Measurements from ENCODE around the gene MTMR8. TPM values are rescaled to one million over a fixed set of nuclear protein-coding genes. Genes with fewer than 3 reads are reported as not detected.

Gene MTMR8
- polyA plus RNA-seq, 1 donor (not counting 4 experiments of a cell fraction or from before 2014, with no cell fraction given), result 1.1 TPM

DNA sequence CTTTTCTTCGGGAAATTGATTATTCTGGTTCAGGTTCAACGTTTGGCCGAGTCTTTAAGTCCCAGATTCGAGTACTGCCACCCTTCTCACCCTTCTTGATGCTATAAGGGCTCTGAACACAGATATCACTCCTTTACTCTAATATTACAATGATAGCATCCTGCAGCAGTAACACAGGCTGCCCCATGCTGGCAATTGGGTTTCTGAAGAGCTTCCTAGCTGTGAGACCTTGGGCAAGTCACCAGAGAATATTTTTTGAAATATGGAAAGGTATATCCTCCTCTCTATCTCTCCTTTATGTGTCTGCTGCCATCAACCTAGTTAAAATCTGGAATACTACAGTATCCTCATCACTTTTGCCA lies 297 bp upstream of the MTMR8 start:
- Histone ChIP-seq H3K27ac (ENCODE audit: control insufficient read depth, insufficient read depth, low read length) (no peak overlapping the region), H3K36me3 (ENCODE audit: control insufficient read depth in 2 of 2, extremely low read depth in 1 of 2, insufficient read depth in 2 of 2, low read length in 2 of 2) (no peaks in the 10 kb centered on the region)
- dilution Hi-C loops (cut with MboI; ENCODE audit: extremely low pct_ligation_motif_present, low sequenced_read_pairs), result no loop called here

DNA sequence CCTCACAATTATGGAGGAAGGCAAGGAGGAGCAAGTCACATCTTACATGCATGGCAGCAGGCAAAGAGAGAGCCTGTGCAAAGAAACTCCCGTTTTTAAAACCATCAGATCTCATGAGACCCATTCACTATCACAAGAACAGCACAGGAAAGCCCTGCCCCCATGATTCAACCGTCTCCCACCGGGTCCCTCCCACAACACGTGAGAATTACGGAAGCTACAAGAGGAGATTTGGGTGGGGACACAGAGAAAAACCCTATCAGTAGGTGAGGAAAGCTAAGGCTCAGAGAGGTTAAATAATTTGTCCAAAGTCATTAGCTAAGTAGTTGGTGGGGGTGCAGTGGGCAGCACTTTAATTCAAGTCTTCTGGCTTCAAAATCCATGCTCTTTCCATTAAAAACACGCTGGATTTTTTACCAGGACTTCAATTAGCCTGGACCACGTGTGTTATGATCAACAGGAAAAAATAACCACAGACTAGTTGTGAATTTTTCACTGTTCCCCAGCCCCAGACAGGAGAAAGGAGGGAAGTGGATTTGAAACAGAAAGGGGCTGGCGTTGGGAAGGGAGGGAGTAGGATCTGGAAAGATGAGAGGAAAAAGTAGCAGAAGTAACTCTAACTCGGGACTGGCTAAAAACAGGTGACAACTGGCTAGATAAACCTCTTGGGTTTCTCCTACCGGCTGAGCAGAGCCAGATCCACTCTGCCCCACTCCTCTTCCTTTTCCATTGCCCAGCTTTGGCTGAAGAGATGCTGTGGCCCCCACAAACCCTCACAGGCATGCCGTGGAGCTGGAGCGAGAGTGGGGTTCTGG lies 986 bp downstream of the MTMR8 start:
- no peaks in the 10 kb centered on the region for H3K9me1 ChIP-seq (ENCODE audit: control insufficient read depth, extremely low read depth, insufficient read depth, low read length)
- peak overlapping the region; percentile 30 for H3K9ac ChIP-seq (ENCODE audit: control insufficient read depth, extremely low read depth, insufficient read depth, low read length)
- FAIRE-seq (no peak), DNase-seq (ENCODE audit: low read depth, low spot score) (no peak)
- peak overlapping the region; percentile 90 for H2AFZ ChIP-seq (ENCODE audit: control insufficient read depth, low read length)
- H3K79me2 ChIP-seq (ENCODE audit: control insufficient read depth, insufficient read depth, low read length), result no peaks in the 10 kb centered on the region
- H3K36me3 ChIP-seq (ENCODE audit: control insufficient read depth in 2 of 2, extremely low read depth in 1 of 2, insufficient read depth in 2 of 2, low read length in 2 of 2), result no peaks in the 10 kb centered on the region
- no peaks in the 10 kb centered on the region for H3K27me3 ChIP-seq (ENCODE audit: control insufficient read depth, extremely low read depth, insufficient read depth, low read length)
- no peak overlapping the region for H3K27ac ChIP-seq (ENCODE audit: control insufficient read depth, insufficient read depth, low read length)
- H3K9me3 ChIP-seq (ENCODE audit: control insufficient read depth, low read depth, low read length), result no peaks in the 10 kb centered on the region
- peak overlapping the region; percentile 67 for H3K4me2 ChIP-seq (ENCODE audit: control insufficient read depth, extremely low read depth, insufficient read depth, low read depth, low read length)
- no peaks in the 10 kb centered on the region for H3K4me1 ChIP-seq (ENCODE audit: control insufficient read depth, extremely low read depth, insufficient read depth, low read length)
- H3K4me3 ChIP-seq (ENCODE audit: control insufficient read depth in 2 of 3, extremely low read depth in 1 of 3, insufficient read depth in 2 of 3, low read depth in 1 of 3, low read length in 3 of 3), result peak overlapping the region; percentile 54 to 63 (median 56)
- TF ChIP-seq, protein P1, sequence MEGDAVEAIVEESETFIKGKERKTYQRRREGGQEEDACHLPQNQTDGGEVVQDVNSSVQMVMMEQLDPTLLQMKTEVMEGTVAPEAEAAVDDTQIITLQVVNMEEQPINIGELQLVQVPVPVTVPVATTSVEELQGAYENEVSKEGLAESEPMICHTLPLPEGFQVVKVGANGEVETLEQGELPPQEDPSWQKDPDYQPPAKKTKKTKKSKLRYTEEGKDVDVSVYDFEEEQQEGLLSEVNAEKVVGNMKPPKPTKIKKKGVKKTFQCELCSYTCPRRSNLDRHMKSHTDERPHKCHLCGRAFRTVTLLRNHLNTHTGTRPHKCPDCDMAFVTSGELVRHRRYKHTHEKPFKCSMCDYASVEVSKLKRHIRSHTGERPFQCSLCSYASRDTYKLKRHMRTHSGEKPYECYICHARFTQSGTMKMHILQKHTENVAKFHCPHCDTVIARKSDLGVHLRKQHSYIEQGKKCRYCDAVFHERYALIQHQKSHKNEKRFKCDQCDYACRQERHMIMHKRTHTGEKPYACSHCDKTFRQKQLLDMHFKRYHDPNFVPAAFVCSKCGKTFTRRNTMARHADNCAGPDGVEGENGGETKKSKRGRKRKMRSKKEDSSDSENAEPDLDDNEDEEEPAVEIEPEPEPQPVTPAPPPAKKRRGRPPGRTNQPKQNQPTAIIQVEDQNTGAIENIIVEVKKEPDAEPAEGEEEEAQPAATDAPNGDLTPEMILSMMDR (optimal IDR thresholded peaks at IDR 0.05 in 1 of 3, IDR thresholded peaks at IDR 0.05 in 1 of 3, conservative IDR thresholded peaks at IDR 0.05 in 1 of 3; ENCODE audit: extremely low read depth in 1 of 3, insufficient read depth in 2 of 3, low read length in 3 of 3), result no peak
- no peak for TF ChIP-seq EZH2 (IDR thresholded peaks at IDR 0.05; ENCODE audit: low read length)
- no peaks in the 10 kb centered on the region for H4K20me1 ChIP-seq (ENCODE audit: control insufficient read depth, extremely low read depth, insufficient read depth, low read length)
- dilution Hi-C loops (cut with MboI; ENCODE audit: extremely low pct_ligation_motif_present, low sequenced_read_pairs), result no loop called here

More for the DNA sequence above, 297 bp upstream of the MTMR8 start:
- no peaks in the 10 kb centered on the region for H3K79me2 ChIP-seq (ENCODE audit: control insufficient read depth, insufficient read depth, low read length)
- peak overlapping the region; percentile 67 for H3K4me2 ChIP-seq (ENCODE audit: control insufficient read depth, extremely low read depth, insufficient read depth, low read depth, low read length)
- no peaks in the 10 kb centered on the region for H3K9me1 ChIP-seq (ENCODE audit: control insufficient read depth, extremely low read depth, insufficient read depth, low read length)
- H4K20me1 ChIP-seq (ENCODE audit: control insufficient read depth, extremely low read depth, insufficient read depth, low read length), result no peaks in the 10 kb centered on the region
- TF ChIP-seq, protein P1 (optimal IDR thresholded peaks at IDR 0.05 in 1 of 3, IDR thresholded peaks at IDR 0.05 in 1 of 3, conservative IDR thresholded peaks at IDR 0.05 in 1 of 3; ENCODE audit: extremely low read depth in 1 of 3, insufficient read depth in 2 of 3, low read length in 3 of 3), result no peak
- TF ChIP-seq EZH2 (IDR thresholded peaks at IDR 0.05; ENCODE audit: low read length), result no peak
- FAIRE-seq (no peak), DNase-seq (ENCODE audit: low read depth, low spot score) (no peak)
- H2AFZ ChIP-seq (ENCODE audit: control insufficient read depth, low read length), result peak overlapping the region; percentile 90
- H3K4me3 ChIP-seq (ENCODE audit: control insufficient read depth in 2 of 3, extremely low read depth in 1 of 3, insufficient read depth in 2 of 3, low read depth in 1 of 3, low read length in 3 of 3), result peak overlapping the region; percentile 54 to 63 (median 56)
- no peak overlapping the region for H3K9ac ChIP-seq (ENCODE audit: control insufficient read depth, extremely low read depth, insufficient read depth, low read length)
- no peaks in the 10 kb centered on the region for H3K9me3 ChIP-seq (ENCODE audit: control insufficient read depth, low read depth, low read length)
- H3K4me1 ChIP-seq (ENCODE audit: control insufficient read depth, extremely low read depth, insufficient read depth, low read length), result no peaks in the 10 kb centered on the region
- H3K27me3 ChIP-seq (ENCODE audit: control insufficient read depth, extremely low read depth, insufficient read depth, low read length), result no peaks in the 10 kb centered on the region

Measured in keratinocyte (primary cell).